Smooth muscle cell (in vitro differentiated cells): ENCODE results near the gene KIAA0232. TPM values are rescaled to one million over a fixed set of nuclear protein-coding genes. Genes with fewer than 3 reads are reported as not detected.
"Not testable (repeated sequence)": the region's sequence is repeated elsewhere in the genome, so short reads cannot be mapped to it uniquely, and the experiment has no call there.

Experiments used
- DNase-seq: peaks from one replicate; lab custom pipeline; 2025; ENCODE audit not compliant: unreplicated experiment; lab: John Stamatoyannopoulos, UW
- H2AFZ ChIP-seq: fragments of 200-600 bp; sonication (generic); 2 replicates; pipeline ENCODE4 v1.6.0; 2016; ENCODE audit warnings: antibody characterized with exemption, low read depth, mild to moderate bottlenecking
- H3F3A ChIP-seq: fragments of 200-600 bp; sonication (generic); 2 replicates; pipeline ENCODE4 v1.6.0; 2017; ENCODE audit warnings: antibody characterized with exemption, low read depth
- H3K27ac ChIP-seq: fragments of 200-600 bp; sonication (generic); 2 replicates; pipeline ENCODE4 v1.5.1; 2016; ENCODE audit warnings: low read depth, mild to moderate bottlenecking
- H3K27me3 ChIP-seq: fragments of 200-600 bp; sonication (generic); 2 replicates; pipeline ENCODE4 v1.6.1; 2016; ENCODE audit warnings: low read depth, mild to moderate bottlenecking
- H3K36me3 ChIP-seq: fragments of 200-600 bp; sonication (generic); 2 replicates; pipeline ENCODE4 v1.5.1; 2016; ENCODE audit warnings: low read depth
- H3K4me1 ChIP-seq: fragments of 200-600 bp; sonication (generic); 2 replicates; pipeline ENCODE4 v1.5.1; 2016; ENCODE audit warnings: low read depth
- H3K4me2 ChIP-seq: fragments of 200-600 bp; sonication (generic); 2 replicates; pipeline ENCODE4 v1.6.0; 2016; ENCODE audit warnings: mild to moderate bottlenecking
- H3K4me3 ChIP-seq: fragments of 200-600 bp; sonication (generic); 2 replicates; pipeline ENCODE4 v1.5.1; 2016; ENCODE audit warnings: mild to moderate bottlenecking
- H3K79me2 ChIP-seq: fragments of 200-600 bp; sonication (generic); 2 replicates; pipeline ENCODE4 v1.6.0; 2016; ENCODE audit warnings: low read depth, mild to moderate bottlenecking
- H3K9ac ChIP-seq: fragments of 200-600 bp; sonication (generic); 2 replicates; pipeline ENCODE4 v1.6.0; 2016; ENCODE audit warnings: low read depth
- H3K9me3 ChIP-seq: fragments of 200-600 bp; sonication (generic); replicated peaks from 2 replicates; pipeline ENCODE4 v1.5.1; 2016; ENCODE audit warnings: low read depth
- H4K20me1 ChIP-seq: fragments of 200-600 bp; sonication (generic); 2 replicates; pipeline ENCODE4 v1.6.0; 2016; ENCODE audit warnings: low read depth
- WGBS: methylation state at CpG from one replicate; pipeline ENCODE4 v1.1.7; 2016; ENCODE audit warnings: low lambda C conversion rate; 5-methylcytosine and 5-hydroxymethylcytosine counted together
- polyA plus RNA-seq: library from polyadenylated mRNA; unstranded; fragments of >200 nt; fragmentation: Nextera tagmentation; extraction: Ambion mirVana; gene quantifications from 2 replicates; pipeline ENCODE4 v1.2.1, GENCODE V29; 2016
- total RNA-seq: library from RNA; depleted of rRNA; stranded (reverse); fragments of >200 nt; gene quantifications from 2 replicates; pipeline ENCODE4 v1.2.3, GENCODE V29; 2014
- TF ChIP-seq, protein P1 (sequence below): fragments of 200-600 bp; sonication (generic); IDR thresholded peaks from 2 replicates; pipeline ENCODE4 v1.5.1; 2017; ENCODE audit warnings: borderline replicate concordance, mild to moderate bottlenecking, antibody characterized with exemption; ENCODE audit not compliant: insufficient read depth, poor library complexity, severe bottlenecking

The KIAA0232 gene
- total and polyA plus RNA-seq, 2 experiments from 2014 or later, result 8.4 to 16.6 TPM

DNA sequence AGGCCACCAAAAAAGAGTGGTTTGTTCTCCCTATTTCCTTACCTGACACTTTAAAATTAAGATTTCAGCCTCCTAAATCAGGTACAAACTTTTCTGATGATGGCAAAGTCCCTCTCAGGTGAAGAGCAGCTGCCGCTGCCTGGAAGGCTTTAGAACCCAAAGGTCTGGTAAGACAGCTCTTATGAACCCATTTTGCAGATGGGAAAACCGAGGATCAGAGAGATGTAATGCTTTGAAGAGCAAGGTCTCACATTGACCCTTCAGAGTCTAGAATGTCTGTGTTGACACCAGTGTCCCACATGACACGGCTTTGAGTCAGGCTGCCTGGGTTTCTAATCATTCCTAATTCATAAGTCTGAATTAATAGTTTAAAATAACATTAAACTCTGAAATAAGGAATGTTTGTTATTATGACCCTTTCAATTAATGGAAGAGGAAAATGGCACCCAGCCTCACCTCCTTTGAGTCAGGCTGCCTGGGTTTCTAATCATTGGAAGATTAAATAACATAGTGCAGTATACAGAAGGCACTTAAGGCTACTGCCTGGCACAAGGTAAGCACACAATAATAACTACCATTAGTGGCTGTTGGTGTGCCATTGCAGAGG lies 27.9 kb upstream of the KIAA0232 start:
- Histone ChIP-seq H3K9ac (no peak overlapping the region), H3K36me3 (no peaks in the 10 kb centered on the region), H3F3A (no peaks in the 10 kb centered on the region), H3K9me3 (no peaks in the 10 kb centered on the region), H3K27ac (no peak overlapping the region), H3K79me2 (no peaks in the 10 kb centered on the region), H3K4me3 (no peak overlapping the region), H3K27me3 (no peaks in the 10 kb centered on the region), H3K4me1 (no peaks in the 10 kb centered on the region), H3K4me2 (no peak overlapping the region), H2AFZ (no peak overlapping the region), H4K20me1 (no peaks in the 10 kb centered on the region)
- WGBS, result 93% methylated on average over 3 of the region's 3 CpGs
- TF ChIP-seq, protein P1, sequence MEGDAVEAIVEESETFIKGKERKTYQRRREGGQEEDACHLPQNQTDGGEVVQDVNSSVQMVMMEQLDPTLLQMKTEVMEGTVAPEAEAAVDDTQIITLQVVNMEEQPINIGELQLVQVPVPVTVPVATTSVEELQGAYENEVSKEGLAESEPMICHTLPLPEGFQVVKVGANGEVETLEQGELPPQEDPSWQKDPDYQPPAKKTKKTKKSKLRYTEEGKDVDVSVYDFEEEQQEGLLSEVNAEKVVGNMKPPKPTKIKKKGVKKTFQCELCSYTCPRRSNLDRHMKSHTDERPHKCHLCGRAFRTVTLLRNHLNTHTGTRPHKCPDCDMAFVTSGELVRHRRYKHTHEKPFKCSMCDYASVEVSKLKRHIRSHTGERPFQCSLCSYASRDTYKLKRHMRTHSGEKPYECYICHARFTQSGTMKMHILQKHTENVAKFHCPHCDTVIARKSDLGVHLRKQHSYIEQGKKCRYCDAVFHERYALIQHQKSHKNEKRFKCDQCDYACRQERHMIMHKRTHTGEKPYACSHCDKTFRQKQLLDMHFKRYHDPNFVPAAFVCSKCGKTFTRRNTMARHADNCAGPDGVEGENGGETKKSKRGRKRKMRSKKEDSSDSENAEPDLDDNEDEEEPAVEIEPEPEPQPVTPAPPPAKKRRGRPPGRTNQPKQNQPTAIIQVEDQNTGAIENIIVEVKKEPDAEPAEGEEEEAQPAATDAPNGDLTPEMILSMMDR, result no peak
- DNase-seq, result no peak

DNA sequence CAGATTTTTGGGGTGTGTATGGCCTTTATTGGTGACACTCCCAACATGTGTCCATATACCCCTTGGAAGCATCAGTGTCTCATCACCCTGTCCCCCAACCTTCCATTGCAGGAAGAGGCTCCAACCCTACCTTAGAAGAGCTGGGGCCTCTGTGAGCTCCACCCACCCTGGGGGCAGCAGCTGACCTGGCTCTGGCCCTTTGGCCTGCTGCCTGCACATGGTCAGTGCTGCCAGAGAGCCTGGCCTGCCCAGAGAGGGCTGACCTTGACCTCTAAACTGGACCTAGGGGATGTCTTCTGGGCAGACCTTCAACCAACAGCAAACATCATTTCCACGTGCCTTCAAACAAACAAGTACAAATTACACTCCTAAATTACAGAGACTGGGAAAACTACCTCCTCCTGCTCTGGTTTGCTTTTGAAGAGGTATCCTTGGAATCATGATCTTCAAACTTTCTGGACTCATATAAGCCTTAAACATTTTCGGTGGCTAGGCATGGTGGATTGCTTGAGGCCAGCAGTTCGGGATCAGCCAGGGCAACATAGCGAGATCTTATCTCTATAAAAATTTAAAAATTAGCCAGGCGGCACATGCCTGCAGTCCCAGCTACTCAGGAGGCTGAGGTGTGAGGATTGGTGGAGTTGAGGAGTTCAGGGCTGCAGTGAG lies 27.3 kb upstream of the KIAA0232 start:
- no peak for DNase-seq
- TF ChIP-seq, protein P1, result no peak

GRCh38 chr4:6756345-6756744 lies 26.2 kb upstream of the KIAA0232 start:
- not testable (repeated sequence) for H3K27ac ChIP-seq, H3K9ac ChIP-seq, H4K20me1 ChIP-seq, H3K4me2 ChIP-seq, H3K36me3 ChIP-seq, H2AFZ ChIP-seq, H3K4me3 ChIP-seq, H3K79me2 ChIP-seq, H3K27me3 ChIP-seq, H3F3A ChIP-seq, H3K4me1 ChIP-seq, H3K9me3 ChIP-seq, DNase-seq
- WGBS, result 80% methylated on average over 2 of the region's 6 CpGs

More for the DNA sequence above, 27.3 kb upstream of the KIAA0232 start:
- Histone ChIP-seq H3K4me3 (no peak overlapping the region), H4K20me1 (no peaks in the 10 kb centered on the region), H3K9me3 (no peaks in the 10 kb centered on the region), H3K27ac (no peak overlapping the region), H3K4me2 (no peak overlapping the region), H3K4me1 (no peaks in the 10 kb centered on the region), H3K36me3 (no peaks in the 10 kb centered on the region), H3K9ac (no peak overlapping the region), H2AFZ (no peak overlapping the region), H3F3A (no peaks in the 10 kb centered on the region), H3K79me2 (no peaks in the 10 kb centered on the region), H3K27me3 (no peaks in the 10 kb centered on the region)
- WGBS, result 91% methylated on average over 5 of the region's 5 CpGs

DNA sequence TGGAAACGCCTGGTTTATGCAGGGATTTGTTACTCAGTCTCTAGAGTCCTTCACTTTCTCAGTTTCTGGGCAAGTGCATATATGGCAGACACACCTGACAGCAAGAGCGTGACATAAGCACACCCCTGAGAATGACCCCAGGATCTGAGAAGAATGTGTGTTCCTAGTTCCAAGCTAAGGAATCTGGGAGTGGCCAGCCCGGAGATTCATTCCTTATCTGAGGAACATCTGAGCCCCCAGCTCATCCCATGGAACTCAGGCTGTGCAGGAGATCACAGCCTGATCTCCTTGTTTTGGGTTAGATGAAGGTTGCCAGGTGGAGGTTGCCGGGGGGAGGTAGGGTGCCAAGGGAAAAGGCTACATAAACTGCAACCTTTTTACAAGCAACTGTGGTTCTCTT lies 23.8 kb upstream of the KIAA0232 start:
- no peak for DNase-seq
- WGBS, result 74% methylated on average over 4 of the region's 4 CpGs
- Histone ChIP-seq H3K27ac (no peak overlapping the region), H2AFZ (no peak overlapping the region), H3K9ac (no peak overlapping the region), H3F3A (no peaks in the 10 kb centered on the region), H3K27me3 (no peaks in the 10 kb centered on the region), H3K4me3 (no peak overlapping the region), H3K79me2 (no peaks in the 10 kb centered on the region), H4K20me1 (no peaks in the 10 kb centered on the region), H3K36me3 (no peaks in the 10 kb centered on the region), H3K4me1 (no peaks in the 10 kb centered on the region), H3K9me3 (no peaks in the 10 kb centered on the region), H3K4me2 (no peak overlapping the region)
- TF ChIP-seq, protein P1, result no peak
